GM13976 (cell line): ENCODE results near the gene TSPAN12.

ENCODE experiments used
- DNase-seq: peaks from one replicate; pipeline ENCODE4 v3.0.0; 2012; ENCODE audit warnings: low spot score
- in situ Hi-C: fragments of 300-500 bp; cut with MboI; formaldehyde crosslinking; loops from one replicate; pipeline ENCODE4 v1.12.0; 2022; ENCODE audit warnings: low sequenced_read_pairs, mixed read lengths, inconsistent platforms; ENCODE audit not compliant: unreplicated experiment
- TF ChIP-seq, protein P1 (sequence below): IDR thresholded peaks from 2 replicates; pipeline ENCODE4 v1.5.1; 2012; ENCODE audit warnings: borderline replicate concordance, mild to moderate bottlenecking; ENCODE audit not compliant: insufficient read depth; ENCODE audit errors: extremely low read depth, missing control alignments, control extremely low read depth

TSPAN12 gene

DNA sequence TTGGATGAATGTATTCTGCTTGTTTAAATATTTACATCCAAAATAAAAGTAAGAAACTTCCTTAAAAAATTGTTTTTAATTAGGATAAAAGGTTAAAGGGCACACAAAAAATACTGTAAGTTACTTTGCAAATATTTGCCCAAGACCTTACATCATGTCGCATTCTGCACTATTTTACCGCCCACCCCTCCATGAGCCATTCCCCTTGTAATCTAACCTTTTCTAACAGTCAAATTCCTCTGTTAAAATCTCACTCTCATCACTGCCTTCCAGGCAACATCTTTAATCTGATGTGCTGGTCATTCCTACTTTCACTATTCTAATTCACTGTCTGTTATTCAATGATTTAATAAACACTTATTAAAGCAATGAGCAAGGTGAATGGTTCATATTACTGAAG lies 23.2 kb downstream of the TSPAN12 start:
- no peak for DNase-seq
- in situ Hi-C loops: no loop called here
- TF ChIP-seq, protein P1, sequence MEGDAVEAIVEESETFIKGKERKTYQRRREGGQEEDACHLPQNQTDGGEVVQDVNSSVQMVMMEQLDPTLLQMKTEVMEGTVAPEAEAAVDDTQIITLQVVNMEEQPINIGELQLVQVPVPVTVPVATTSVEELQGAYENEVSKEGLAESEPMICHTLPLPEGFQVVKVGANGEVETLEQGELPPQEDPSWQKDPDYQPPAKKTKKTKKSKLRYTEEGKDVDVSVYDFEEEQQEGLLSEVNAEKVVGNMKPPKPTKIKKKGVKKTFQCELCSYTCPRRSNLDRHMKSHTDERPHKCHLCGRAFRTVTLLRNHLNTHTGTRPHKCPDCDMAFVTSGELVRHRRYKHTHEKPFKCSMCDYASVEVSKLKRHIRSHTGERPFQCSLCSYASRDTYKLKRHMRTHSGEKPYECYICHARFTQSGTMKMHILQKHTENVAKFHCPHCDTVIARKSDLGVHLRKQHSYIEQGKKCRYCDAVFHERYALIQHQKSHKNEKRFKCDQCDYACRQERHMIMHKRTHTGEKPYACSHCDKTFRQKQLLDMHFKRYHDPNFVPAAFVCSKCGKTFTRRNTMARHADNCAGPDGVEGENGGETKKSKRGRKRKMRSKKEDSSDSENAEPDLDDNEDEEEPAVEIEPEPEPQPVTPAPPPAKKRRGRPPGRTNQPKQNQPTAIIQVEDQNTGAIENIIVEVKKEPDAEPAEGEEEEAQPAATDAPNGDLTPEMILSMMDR: no peak

DNA sequence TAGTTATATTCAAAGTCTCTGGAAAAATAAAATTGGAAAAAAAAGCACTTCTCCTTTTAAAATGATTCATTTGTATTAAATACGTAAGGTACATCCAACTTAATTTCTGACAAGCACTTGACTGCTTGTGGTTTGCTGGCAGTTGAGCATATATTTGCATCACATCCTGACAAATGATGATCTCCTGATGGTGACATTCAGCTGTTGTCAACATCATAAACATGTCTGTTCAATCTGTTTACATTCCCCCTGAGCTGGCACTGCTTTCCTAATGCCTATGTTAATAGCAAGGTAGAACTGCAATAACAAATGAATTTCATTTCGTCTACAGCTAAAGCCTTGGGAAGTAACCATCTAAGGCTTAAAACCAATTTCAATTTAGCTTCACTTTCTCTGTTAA lies 24.4 kb downstream of the TSPAN12 start:
- no peak for DNase-seq
- in situ Hi-C loops: no loop called here

DNA sequence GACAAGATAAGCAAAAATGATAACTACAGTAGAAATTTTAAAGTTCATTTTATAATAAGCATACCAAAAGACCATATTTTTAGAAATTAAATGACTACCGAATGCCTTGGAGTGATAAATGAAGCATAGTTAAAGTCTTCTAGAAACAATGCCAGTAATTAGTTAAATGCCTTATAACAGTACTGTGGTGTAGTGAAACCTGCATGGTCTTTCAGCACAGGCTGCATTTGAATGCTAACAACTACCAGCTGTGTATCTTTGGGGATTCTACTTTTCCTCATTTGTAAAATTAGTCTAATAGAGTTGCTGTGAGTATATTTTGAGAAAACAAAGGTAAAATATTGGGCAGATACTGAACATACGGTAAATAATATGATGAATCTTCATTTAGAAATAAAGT lies 25.1 kb downstream of the TSPAN12 start:
- in situ Hi-C loops: no loop called here
- TF ChIP-seq, protein P1: no peak
- no peak for DNase-seq

More for the DNA sequence above, 24.4 kb downstream of the TSPAN12 start:
- TF ChIP-seq, protein P1: no peak

- DNase-seq: no peak
- TF ChIP-seq, protein P1: no peak
- in situ Hi-C loops: no loop called here
Observed at GRCh38 chr7:120831260-120831659, 26.7 kb downstream of the TSPAN12 start.

- in situ Hi-C loops: no loop called here
- TF ChIP-seq, protein P1: no peak
- no peak for DNase-seq
Observed at GRCh38 chr7:120829487-120829886, 28.5 kb downstream of the TSPAN12 start.

- TF ChIP-seq, protein P1: no peak
- in situ Hi-C loops: no loop called here
- DNase-seq: no peak
Observed at GRCh38 chr7:120828528-120828927, 29.4 kb downstream of the TSPAN12 start.
